Measurements from ENCODE around the gene ZMYM4.
"Not testable (repeated sequence)": the region's sequence is repeated elsewhere in the genome, so short reads cannot be mapped to it uniquely, and the experiment has no call there.

Gene ZMYM4

GRCh38 chr1:35463232-35463631 is 194.7 kb downstream of the ZMYM4 start:
- no peak overlapping the region for H3K4me3 Mint-ChIP-seq
- H3K9me3 Mint-ChIP-seq: peaks cover 5% of the 10 kb centered on the region
- H3K4me1 Mint-ChIP-seq: no peaks in the 10 kb centered on the region
- peaks cover 75% of the 10 kb centered on the region for H3K36me3 Mint-ChIP-seq
- ATAC-seq: no peak
- H3K27me3 Mint-ChIP-seq: no peaks in the 10 kb centered on the region
- H3K27ac Mint-ChIP-seq: no peak overlapping the region

DNA sequence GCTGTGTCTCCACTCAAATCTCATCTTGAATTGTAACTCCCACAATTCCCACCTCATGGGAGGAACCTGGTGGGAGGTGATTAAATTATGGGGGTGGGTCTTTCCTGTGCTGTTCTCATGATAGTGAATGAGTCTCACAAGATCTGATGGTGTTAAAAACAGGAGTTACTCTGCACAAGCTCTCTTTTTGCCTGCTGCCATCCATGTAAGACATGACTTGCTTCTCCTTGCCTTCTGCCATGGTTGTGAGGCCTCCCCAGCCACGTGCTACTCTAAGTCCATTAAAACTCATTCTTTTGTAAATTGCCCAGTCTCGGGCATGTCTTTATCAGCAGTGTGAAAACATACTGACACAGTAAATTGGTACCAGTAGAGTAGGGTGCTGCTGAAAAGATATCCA is 195.2 kb downstream of the ZMYM4 start:
- not testable (repeated sequence) for H3K9me3 Mint-ChIP-seq, H3K27ac Mint-ChIP-seq, H3K4me1 Mint-ChIP-seq, H3K4me3 Mint-ChIP-seq, H3K27me3 Mint-ChIP-seq, ATAC-seq
- H3K36me3 Mint-ChIP-seq: peaks cover 79% of the 10 kb centered on the region

DNA sequence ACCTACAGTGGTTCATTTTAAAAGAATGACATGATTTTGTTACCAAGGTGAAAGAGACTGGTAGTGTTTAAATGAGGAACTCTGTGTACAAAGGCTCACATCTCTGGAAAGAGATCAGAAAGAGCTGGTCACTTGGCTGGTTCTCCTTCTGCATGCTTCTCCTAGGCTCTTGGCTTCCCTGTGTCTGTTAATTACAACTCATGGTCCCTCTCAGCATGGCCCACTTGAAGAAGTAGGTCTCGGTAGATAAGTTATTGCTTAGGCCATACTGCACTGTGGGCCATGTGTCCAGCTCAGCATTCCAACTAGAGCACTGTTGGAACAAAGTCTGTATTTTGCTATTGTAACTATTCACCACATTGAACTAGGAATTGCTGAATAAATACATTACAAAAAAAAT is 197.6 kb downstream of the ZMYM4 start:
- Mint-ChIP-seq H3K36me3 (peaks cover 86% of the 10 kb centered on the region), H3K4me1 (no peaks in the 10 kb centered on the region)

DNA sequence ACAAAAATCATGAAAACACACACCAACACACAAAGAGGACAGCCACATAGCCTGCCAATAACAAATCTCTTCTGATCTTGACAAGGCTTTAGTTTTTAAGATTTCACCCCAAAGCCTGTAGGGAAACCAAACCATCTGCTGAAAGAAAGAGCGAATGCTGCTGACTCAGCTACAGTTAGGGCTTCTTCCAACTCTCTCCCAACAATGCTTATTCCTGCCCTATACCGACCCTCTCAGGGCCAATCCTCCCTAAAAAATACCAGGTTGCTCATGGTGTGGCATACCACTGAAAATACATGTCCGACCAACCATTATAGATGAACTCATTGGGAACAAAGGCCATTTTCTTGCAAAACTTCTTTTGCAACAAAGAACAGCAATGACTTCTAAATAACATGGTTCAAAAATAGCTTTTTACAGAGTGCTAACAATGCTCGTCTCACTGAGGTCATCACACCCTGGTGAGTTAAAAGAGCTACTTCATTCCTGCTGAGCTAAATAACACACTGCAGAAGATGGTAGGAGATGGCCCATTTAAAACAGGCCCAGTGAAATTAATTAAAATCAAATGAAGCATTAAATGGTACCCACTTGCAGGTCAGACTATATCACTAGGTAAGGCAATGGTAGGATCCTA is 202.6 kb downstream of the ZMYM4 start:
- Mint-ChIP-seq H3K4me1 (no peaks in the 10 kb centered on the region), H3K27ac (no peak overlapping the region)

More for the DNA sequence above, 197.6 kb downstream of the ZMYM4 start:
- Mint-ChIP-seq H3K4me3 (no peak overlapping the region), H3K27ac (no peak overlapping the region), H3K9me3 (peaks cover 5% of the 10 kb centered on the region), H3K27me3 (no peaks in the 10 kb centered on the region)
- ATAC-seq: no peak

More for the DNA sequence above, 202.6 kb downstream of the ZMYM4 start:
- no peaks in the 10 kb centered on the region for H3K27me3 Mint-ChIP-seq
- H3K4me3 Mint-ChIP-seq: no peak overlapping the region
- ATAC-seq: no peak
- peaks cover 69% of the 10 kb centered on the region for H3K36me3 Mint-ChIP-seq
- H3K9me3 Mint-ChIP-seq: no peaks in the 10 kb centered on the region

Data from stimulated activated memory B cell treated with anti-CD40 and anti-IgM and Interleukin-4, amounts not matched to agents 10 μg/mL and 1 μg/mL and 100 μg/mL, for 72 hours (primary cell).